ENCODE results near the gene FBXW12.
"Not testable (repeated sequence)": the region's sequence is repeated elsewhere in the genome, so short reads cannot be mapped to it uniquely, and the experiment has no call there.

- not testable (repeated sequence) for TF ChIP-seq GABPA, POLR2AphosphoS5 (IDR thresholded peaks at IDR 0.05; ENCODE audit: low read depth)
- TF ChIP-seq, protein P1, sequence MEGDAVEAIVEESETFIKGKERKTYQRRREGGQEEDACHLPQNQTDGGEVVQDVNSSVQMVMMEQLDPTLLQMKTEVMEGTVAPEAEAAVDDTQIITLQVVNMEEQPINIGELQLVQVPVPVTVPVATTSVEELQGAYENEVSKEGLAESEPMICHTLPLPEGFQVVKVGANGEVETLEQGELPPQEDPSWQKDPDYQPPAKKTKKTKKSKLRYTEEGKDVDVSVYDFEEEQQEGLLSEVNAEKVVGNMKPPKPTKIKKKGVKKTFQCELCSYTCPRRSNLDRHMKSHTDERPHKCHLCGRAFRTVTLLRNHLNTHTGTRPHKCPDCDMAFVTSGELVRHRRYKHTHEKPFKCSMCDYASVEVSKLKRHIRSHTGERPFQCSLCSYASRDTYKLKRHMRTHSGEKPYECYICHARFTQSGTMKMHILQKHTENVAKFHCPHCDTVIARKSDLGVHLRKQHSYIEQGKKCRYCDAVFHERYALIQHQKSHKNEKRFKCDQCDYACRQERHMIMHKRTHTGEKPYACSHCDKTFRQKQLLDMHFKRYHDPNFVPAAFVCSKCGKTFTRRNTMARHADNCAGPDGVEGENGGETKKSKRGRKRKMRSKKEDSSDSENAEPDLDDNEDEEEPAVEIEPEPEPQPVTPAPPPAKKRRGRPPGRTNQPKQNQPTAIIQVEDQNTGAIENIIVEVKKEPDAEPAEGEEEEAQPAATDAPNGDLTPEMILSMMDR (IDR thresholded peaks at IDR 0.05; ENCODE audit: insufficient read depth, low read length): not testable (repeated sequence)
These were observed 34.5 kb upstream of the FBXW12 start for GRCh38 chr3:48337536-48337935.

All from HL-60 (cell line).